ENCODE results near the gene ACTR3. TPM values are rescaled to one million over a fixed set of nuclear protein-coding genes. Genes with fewer than 3 reads are reported as not detected.

The ACTR3 gene
- total RNA-seq, 4 donors from 2014 or later, result 83.9 to 126 (median 102) TPM

- Histone ChIP-seq H3K36me3 (no peaks in the 10 kb centered on the region), H3K27ac (peak overlapping the region; percentile 95 to 100 (median 98)), H3K27me3 (no peaks in the 10 kb centered on the region), H3K4me1 (peaks cover 14 to 48% of the 10 kb centered on the region in 2 donors), H3K4me3 (replicated peaks in 1 of 3) (peak overlapping the region; percentile 67 to 96 (median 72)), H3K9me3 (no peaks in the 10 kb centered on the region)
- TF ChIP-seq CTCF (IDR thresholded peaks at IDR 0.05) (no peak), POLR2A (IDR thresholded peaks at IDR 0.05) (peak in 1 of 2 donors; percentile 84)
- 0 to 1% methylated on average over 20 to 23 of the region's 57 CpGs for WGBS, 2 donors
- peak; percentile 74 to 79 for DNase-seq
- intact Hi-C loops (cut with DNase I), result loop anchor here (10.0 kb wide), 1 partner anchor 66 kb away; no protein-coding TSS in a partner anchor
Measured at GRCh38 chr2:113890253-113891235, 655 bp downstream of the ACTR3 start.

- intact Hi-C loops (cut with DNase I), result loop anchor here (10.0 kb wide), 1 partner anchor 67 kb away; no protein-coding TSS in a partner anchor
Measured at GRCh38 chr2:113891265-113891959, 1.5 kb downstream of the ACTR3 start.

GRCh38 chr2:113892004-113892710 is 2.3 kb downstream of the ACTR3 start:
- DNase-seq, result no peak
- Histone ChIP-seq H3K4me1 (peaks cover 22 to 57% of the 10 kb centered on the region in 2 donors), H3K27me3 (no peaks in the 10 kb centered on the region), H3K4me3 (replicated peaks in 1 of 3) (no peak overlapping the region), H3K9me3 (no peaks in the 10 kb centered on the region), H3K27ac (no peak overlapping the region), H3K36me3 (no peaks in the 10 kb centered on the region)
- 55 to 60% methylated on average over 6 of the region's 6 CpGs for WGBS, 2 donors
- TF ChIP-seq CTCF (IDR thresholded peaks at IDR 0.05) (no peak), POLR2A (IDR thresholded peaks at IDR 0.05) (no peak)
- intact Hi-C loops (cut with DNase I), result loop anchor here (10.0 kb wide), 1 partner anchor 67 kb away; no protein-coding TSS in a partner anchor

More at GRCh38 chr2:113891265-113891959, 1.5 kb downstream of the ACTR3 start:
- peak overlapping the region in 2 of 3 donors; percentile 67 to 96 for H3K4me3 ChIP-seq (replicated peaks in 1 of 3)
- peaks cover 21 to 57% of the 10 kb centered on the region in 2 donors for H3K4me1 ChIP-seq
- no peaks in the 10 kb centered on the region for H3K36me3 ChIP-seq
- peak overlapping the region; percentile 95 to 100 (median 98) for H3K27ac ChIP-seq
- DNase-seq, result no peak
- no peaks in the 10 kb centered on the region for H3K9me3 ChIP-seq
- H3K27me3 ChIP-seq, result no peaks in the 10 kb centered on the region
- 4 to 7% methylated on average over 5 of the region's 5 CpGs for WGBS, 2 donors
- TF ChIP-seq CTCF (IDR thresholded peaks at IDR 0.05) (no peak), POLR2A (IDR thresholded peaks at IDR 0.05) (no peak)

GRCh38 chr2:113894156-113894743 is 4.4 kb downstream of the ACTR3 start:
- Histone ChIP-seq H3K27me3 (no peaks in the 10 kb centered on the region), H3K9me3 (no peaks in the 10 kb centered on the region), H3K4me3 (replicated peaks in 1 of 3) (no peak overlapping the region), H3K4me1 (peaks cover 22 to 61% of the 10 kb centered on the region in 2 donors), H3K36me3 (no peaks in the 10 kb centered on the region), H3K27ac (peak overlapping the region in 2 of 3 donors; percentile 47 to 53)
- intact Hi-C loops (cut with DNase I), result loop anchor here (10.0 kb wide), 1 partner anchor 69 kb away; no protein-coding TSS in a partner anchor
- TF ChIP-seq CTCF (IDR thresholded peaks at IDR 0.05), result no peak
- DNase-seq, result peak; percentile 24 to 29
- 66 to 71% methylated on average over 7 of the region's 7 CpGs for WGBS, 2 donors

All from thyroid gland (tissue), 4 donors.